ENCODE data around the gene HDAC6. TPM values are rescaled to one million over a fixed set of nuclear protein-coding genes. Genes with fewer than 3 reads are reported as not detected.

HDAC6 gene
- total and polyA plus RNA-seq, 4 donors, result 39.7 to 90.8 (median 78.4) TPM

DNA sequence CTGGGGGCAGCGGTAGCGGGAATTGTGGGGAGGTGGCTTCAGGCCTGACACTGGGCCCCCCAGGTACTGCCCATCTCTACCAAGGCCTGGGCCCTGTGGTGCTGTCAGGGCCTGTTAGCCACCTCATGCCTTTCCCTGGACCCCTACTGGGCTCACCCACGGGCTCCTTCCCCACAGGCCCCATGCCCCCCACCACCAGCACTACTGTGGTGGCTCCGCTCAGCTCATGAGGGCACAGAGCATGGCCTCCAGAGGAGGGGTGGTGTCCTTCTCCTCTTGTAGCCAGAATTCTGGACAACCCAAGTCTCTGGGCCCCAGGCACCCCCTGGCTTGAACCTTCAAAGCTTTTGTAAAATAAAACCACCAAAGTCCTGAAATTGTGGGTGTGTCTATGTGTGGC lies 7.9 kb upstream of the HDAC6 start:
- TF ChIP-seq, protein P1, sequence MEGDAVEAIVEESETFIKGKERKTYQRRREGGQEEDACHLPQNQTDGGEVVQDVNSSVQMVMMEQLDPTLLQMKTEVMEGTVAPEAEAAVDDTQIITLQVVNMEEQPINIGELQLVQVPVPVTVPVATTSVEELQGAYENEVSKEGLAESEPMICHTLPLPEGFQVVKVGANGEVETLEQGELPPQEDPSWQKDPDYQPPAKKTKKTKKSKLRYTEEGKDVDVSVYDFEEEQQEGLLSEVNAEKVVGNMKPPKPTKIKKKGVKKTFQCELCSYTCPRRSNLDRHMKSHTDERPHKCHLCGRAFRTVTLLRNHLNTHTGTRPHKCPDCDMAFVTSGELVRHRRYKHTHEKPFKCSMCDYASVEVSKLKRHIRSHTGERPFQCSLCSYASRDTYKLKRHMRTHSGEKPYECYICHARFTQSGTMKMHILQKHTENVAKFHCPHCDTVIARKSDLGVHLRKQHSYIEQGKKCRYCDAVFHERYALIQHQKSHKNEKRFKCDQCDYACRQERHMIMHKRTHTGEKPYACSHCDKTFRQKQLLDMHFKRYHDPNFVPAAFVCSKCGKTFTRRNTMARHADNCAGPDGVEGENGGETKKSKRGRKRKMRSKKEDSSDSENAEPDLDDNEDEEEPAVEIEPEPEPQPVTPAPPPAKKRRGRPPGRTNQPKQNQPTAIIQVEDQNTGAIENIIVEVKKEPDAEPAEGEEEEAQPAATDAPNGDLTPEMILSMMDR (IDR thresholded peaks at IDR 0.05; ENCODE audit: control extremely low read depth, extremely low read depth), result no peak
- Histone ChIP-seq H3K9ac (ENCODE audit: insufficient read depth in 1 of 2, low read length in 2 of 2) (no peak overlapping the region), H3K27me3 (ENCODE audit: control insufficient read depth in 3 of 3, insufficient read depth in 3 of 3, low read length in 2 of 3) (no peaks in the 10 kb centered on the region), H3K4me1 (ENCODE audit: control insufficient read depth in 5 of 5, insufficient read depth in 5 of 5, low read length in 5 of 5) (peaks cover 0 to 5% (median 0%) of the 10 kb centered on the region in 5 donors), H3K27ac (ENCODE audit: low read depth in 1 of 2, low read length in 1 of 2) (no peak overlapping the region), H3K36me3 (ENCODE audit: control insufficient read depth in 4 of 4, insufficient read depth in 4 of 4, low read length in 4 of 4) (no peaks in the 10 kb centered on the region), H3K4me3 (no peak overlapping the region), H3K9me3 (ENCODE audit: control insufficient read depth in 4 of 4, insufficient read depth in 3 of 4, low read length in 3 of 4) (peaks cover 0 to 3% (median 0%) of the 10 kb centered on the region in 4 donors)
- 72 to 100% methylated on average over 1 to 4 of the region's 4 CpGs for WGBS, 2 donors
- DNase-seq (no peak), ATAC-seq (ENCODE audit: insufficient read depth, low FRiP score) (no peak)

DNA sequence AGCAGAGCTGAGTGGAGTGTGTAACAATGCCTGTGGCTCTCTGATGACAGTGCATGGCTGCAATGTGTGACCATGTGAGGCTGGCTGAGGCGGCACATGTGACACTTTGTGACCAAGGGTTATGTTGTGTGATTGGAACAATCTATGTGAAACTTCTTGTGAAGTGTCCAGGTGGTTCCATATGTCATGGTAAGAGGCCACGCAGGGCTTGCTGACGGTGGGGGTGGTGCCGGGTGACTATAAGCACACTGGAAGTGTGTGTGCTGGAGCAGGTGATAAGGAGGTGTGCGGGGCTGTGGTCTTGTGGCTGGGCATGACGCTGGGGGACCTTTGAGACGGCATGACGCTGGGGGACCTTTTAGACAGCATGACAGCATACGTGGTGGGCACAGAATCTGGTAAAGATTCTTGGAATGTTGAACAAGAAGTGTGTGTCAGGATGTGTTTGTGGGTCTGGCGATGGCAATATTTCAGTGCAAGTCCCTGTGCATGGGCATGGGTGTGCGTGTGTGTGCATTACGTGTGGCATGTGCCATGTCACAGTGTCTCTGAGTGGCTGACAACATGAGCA lies 7.4 kb upstream of the HDAC6 start:
- no peak for DNase-seq
- 78 to 90% methylated on average over 12 of the region's 12 CpGs for WGBS, 2 donors
- peaks cover 0 to 5% (median 0%) of the 10 kb centered on the region in 5 donors for H3K4me1 ChIP-seq (ENCODE audit: control insufficient read depth in 5 of 5, insufficient read depth in 5 of 5, low read length in 5 of 5)
- H3K4me3 ChIP-seq, result no peak overlapping the region
- peak overlapping the region in 1 of 2 donors; percentile 4 for H3K27ac ChIP-seq (ENCODE audit: low read depth in 1 of 2, low read length in 1 of 2)
- no peak for ATAC-seq (ENCODE audit: insufficient read depth, low FRiP score)
- no peak overlapping the region for H3K9ac ChIP-seq (ENCODE audit: insufficient read depth in 1 of 2, low read length in 2 of 2)
- no peaks in the 10 kb centered on the region for H3K27me3 ChIP-seq (ENCODE audit: control insufficient read depth in 3 of 3, insufficient read depth in 3 of 3, low read length in 2 of 3)
- no peaks in the 10 kb centered on the region for H3K36me3 ChIP-seq (ENCODE audit: control insufficient read depth in 4 of 4, insufficient read depth in 4 of 4, low read length in 4 of 4)
- peaks cover 0 to 3% (median 0%) of the 10 kb centered on the region in 4 donors for H3K9me3 ChIP-seq (ENCODE audit: control insufficient read depth in 4 of 4, insufficient read depth in 3 of 4, low read length in 3 of 4)
- TF ChIP-seq, protein P1 (IDR thresholded peaks at IDR 0.05; ENCODE audit: control extremely low read depth, extremely low read depth), result no peak

DNA sequence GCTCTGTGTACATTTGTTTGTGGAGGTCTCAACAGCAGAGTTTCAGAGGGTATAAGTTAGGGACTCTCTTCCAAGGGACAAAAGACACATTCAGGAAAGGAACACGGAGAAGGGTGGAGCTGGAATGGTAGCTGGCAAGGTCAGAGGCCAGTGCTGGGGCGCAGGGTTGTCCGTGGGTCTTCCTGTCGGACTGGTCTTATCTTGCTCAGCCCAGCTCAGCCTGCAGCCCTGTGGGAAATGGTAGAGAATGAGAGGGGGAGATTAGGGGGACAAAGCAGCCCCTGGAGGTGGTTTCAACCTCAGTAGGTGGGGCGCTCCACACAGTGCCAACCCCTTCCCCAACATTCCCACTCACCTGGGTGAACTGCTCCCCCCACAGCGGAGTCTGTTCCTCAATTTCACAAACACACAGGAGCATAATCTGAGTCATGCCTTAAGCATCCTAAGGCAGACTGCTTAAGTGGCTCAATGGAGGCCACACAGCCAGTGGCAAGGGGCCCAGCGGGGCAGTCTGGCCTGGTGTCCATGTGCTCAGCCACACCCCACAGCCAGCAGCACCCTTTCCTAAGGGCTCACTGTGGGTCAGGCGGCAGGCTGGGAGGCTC lies 6.9 kb upstream of the HDAC6 start:
- H3K36me3 ChIP-seq (ENCODE audit: control insufficient read depth in 4 of 4, insufficient read depth in 4 of 4, low read length in 4 of 4), result no peaks in the 10 kb centered on the region
- peaks cover 0 to 3% (median 0%) of the 10 kb centered on the region in 4 donors for H3K9me3 ChIP-seq (ENCODE audit: control insufficient read depth in 4 of 4, insufficient read depth in 3 of 4, low read length in 3 of 4)
- WGBS, 2 donors, result 60 to 80% methylated on average over 6 to 8 of the region's 8 CpGs
- DNase-seq, result peak in 1 of 3 donors; percentile 6
- H3K4me1 ChIP-seq (ENCODE audit: control insufficient read depth in 5 of 5, insufficient read depth in 5 of 5, low read length in 5 of 5), result peaks cover 0 to 5% (median 0%) of the 10 kb centered on the region in 5 donors
- H3K4me3 ChIP-seq, result no peak overlapping the region
- no peak overlapping the region for H3K9ac ChIP-seq (ENCODE audit: insufficient read depth in 1 of 2, low read length in 2 of 2)
- H3K27me3 ChIP-seq (ENCODE audit: control insufficient read depth in 3 of 3, insufficient read depth in 3 of 3, low read length in 2 of 3), result no peaks in the 10 kb centered on the region
- TF ChIP-seq, protein P1 (IDR thresholded peaks at IDR 0.05; ENCODE audit: control extremely low read depth, extremely low read depth), result no peak
- H3K27ac ChIP-seq (ENCODE audit: low read depth in 1 of 2, low read length in 1 of 2), result peak overlapping the region in 1 of 2 donors; percentile 4
- peak; percentile 71 for ATAC-seq (ENCODE audit: insufficient read depth, low FRiP score)

Measured in lung (tissue), 12 donors.